ENCODE results near the gene CSNK2B.

CSNK2B gene

DNA sequence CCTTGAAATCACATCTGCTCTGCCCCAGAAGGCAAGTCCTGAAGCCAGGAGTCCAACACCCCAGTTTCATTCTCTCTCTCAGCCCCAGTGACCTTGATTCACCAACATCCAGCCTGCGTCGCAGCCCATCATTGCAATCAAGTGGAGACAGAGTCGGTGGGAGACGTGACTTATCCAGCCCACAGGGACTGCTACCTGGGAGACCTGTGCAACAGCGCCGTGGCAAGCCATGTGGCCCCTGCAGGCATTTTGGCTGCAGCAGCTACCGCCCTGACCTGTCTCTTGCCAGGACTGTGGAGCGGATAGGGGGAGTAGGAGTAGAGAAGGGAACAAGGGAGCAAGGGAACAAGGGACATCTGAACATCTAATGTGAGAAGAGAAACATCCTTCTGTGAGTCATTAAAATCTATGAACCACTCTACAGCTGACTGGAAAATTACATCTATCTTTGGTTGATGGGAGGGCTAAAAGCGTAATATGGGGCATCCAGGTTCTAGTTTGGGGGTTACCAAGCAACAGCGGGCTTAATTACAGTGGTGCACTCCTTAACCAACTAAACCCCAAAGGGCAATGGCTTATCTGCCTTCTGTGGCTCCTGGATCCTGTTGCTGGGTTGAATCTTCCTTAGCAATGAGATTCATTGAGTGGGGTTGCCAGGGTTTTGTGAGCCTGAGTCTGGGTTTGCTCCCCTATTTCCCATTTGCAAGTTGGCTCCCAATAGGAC, 51.8 kb downstream of the CSNK2B start:
- DNase-seq, result no peak

DNA sequence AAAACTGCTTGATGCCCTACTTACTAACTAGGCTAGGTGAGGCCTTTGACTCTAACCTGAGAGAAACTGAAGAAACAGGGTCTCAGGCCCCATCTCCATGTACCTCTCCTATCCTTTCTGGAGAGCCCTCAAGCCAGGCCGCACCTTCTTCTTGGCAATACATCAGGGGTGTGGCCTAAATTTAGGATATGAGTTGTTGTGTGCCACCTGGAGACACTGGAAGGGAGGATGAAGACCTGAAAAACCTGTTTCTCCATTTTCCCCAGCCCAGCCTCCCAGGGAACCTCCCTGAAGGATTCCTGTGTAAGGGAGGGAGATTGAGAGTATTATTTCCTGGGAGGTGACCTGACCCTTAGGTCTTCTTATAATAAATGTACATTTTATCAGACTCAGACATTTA, 52.4 kb downstream of the CSNK2B start:
- DNase-seq, result no peak

DNA sequence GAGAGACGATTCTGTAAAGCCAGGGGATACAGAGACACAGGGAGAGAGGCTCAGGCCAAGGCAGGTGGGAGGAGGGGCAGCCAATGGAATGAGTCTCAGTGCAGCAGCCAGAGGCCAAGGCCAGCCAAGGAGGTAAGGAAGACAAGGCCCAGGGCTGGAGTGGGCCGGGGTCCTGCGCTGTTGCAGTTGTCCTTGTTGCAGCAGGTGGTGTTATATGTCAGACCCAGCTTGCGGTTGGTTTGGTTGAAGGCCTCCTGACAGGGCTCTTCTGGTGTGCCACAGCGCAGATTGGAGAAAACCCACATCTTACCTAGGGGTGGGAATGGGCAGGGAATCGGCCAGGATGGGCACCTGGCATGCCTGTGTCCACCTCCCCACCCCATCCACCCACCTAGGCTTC, 53.1 kb downstream of the CSNK2B start:
- no peak for DNase-seq

Measured in GDM1 (cell line).